Measurements from ENCODE around the gene DCLK1. TPM values are rescaled to one million over a fixed set of nuclear protein-coding genes. Genes with fewer than 3 reads are reported as not detected.

The DCLK1 gene
- total and polyA plus RNA-seq, 5 donors from 2014 or later = not detected

DNA sequence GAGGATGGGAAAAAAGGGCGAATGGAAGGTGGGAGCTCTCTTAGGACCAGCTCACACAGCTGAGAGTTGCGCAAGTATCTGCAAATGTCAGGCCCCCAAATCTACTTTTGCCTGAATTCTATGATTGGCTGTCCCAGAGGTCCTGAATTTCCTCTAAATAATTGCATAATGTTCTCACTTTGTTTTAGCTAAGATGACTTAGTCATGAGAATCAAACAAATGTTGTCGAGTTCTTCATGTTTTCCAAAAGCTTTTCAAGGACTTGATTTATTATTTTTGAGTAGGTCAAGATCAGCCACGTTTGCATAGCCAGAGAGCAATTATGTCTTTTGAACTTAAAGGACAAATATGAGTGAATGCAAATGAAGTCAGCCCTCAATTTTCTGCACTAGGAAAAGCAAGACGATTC is 408.1 kb downstream of the DCLK1 start:
- H3K27ac ChIP-seq (ENCODE audit: insufficient read depth, low read length, poor library complexity, severe bottlenecking) = no peak overlapping the region
- no peaks in the 10 kb centered on the region for H3K27me3 Mint-ChIP-seq
- H3K4me1 Mint-ChIP-seq = no peaks in the 10 kb centered on the region
- H3K36me3 Mint-ChIP-seq = no peaks in the 10 kb centered on the region
- no peak overlapping the region for H3K4me3 ChIP-seq (ENCODE audit: low read depth, low read length)
- no peak for ATAC-seq (ENCODE audit: low read depth in 2 of 2)
- H3K27me3 ChIP-seq (ENCODE audit: control insufficient read depth, insufficient read depth, low read length) = no peaks in the 10 kb centered on the region
- H3K4me3 Mint-ChIP-seq = no peak overlapping the region
- no peaks in the 10 kb centered on the region for H3K4me1 ChIP-seq (ENCODE audit: control insufficient read depth, insufficient read depth, low read length, poor library complexity, severe bottlenecking)
- H3K9me3 ChIP-seq (ENCODE audit: control insufficient read depth in 2 of 2, low read length in 2 of 2) = no peaks in the 10 kb centered on the region
- peak overlapping the region in 1 of 3 donors; percentile 62 for H3K27ac Mint-ChIP-seq
- peaks cover 0 to 1% (median 0%) of the 10 kb centered on the region in 7 donors for H3K9me3 Mint-ChIP-seq
- DNase-seq = no peak
- no peaks in the 10 kb centered on the region for H3K36me3 ChIP-seq (ENCODE audit: control insufficient read depth, insufficient read depth, low read length)

DNA sequence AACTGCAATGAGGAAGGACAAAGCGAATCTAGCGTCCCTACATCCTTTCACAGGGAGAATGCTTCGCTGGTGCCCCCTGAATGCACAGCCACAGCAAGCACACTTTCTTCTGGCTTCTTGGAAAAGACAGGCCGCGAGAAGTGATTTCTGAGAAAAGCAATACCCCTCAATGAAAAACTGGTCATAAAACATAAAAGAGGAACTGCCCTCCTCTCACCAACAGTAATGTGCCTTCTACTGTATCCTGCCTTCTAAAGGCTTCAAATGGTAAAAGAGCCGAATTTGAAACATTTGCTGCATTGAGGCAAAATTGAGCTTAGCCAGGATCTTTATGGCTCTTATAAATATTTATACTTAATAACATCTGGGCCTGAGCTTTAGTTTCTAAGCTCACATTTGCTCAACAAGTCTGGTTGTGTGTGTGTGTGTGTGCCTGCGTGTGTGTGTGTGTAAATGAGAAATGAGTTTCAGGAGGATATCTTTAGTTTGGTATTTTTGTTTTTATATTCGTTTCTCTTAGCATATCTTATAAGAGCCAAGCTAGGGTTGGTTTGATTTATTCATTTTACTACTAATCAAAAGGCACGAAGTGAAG is 408.6 kb downstream of the DCLK1 start:
- ATAC-seq (ENCODE audit: low read depth in 2 of 2) = no peak
- H3K9me3 ChIP-seq (ENCODE audit: control insufficient read depth in 2 of 2, low read length in 2 of 2) = no peaks in the 10 kb centered on the region
- no peaks in the 10 kb centered on the region for H3K4me1 ChIP-seq (ENCODE audit: control insufficient read depth, insufficient read depth, low read length, poor library complexity, severe bottlenecking)
- Mint-ChIP-seq H3K27me3 (no peaks in the 10 kb centered on the region), H3K27ac (peak overlapping the region in 1 of 3 donors; percentile 62), H3K9me3 (peaks cover 0 to 1% (median 0%) of the 10 kb centered on the region in 7 donors), H3K4me1 (no peaks in the 10 kb centered on the region), H3K4me3 (no peak overlapping the region), H3K36me3 (no peaks in the 10 kb centered on the region)
- H3K27me3 ChIP-seq (ENCODE audit: control insufficient read depth, insufficient read depth, low read length) = no peaks in the 10 kb centered on the region
- no peak overlapping the region for H3K4me3 ChIP-seq (ENCODE audit: low read depth, low read length)
- no peak for DNase-seq
- no peak overlapping the region for H3K27ac ChIP-seq (ENCODE audit: insufficient read depth, low read length, poor library complexity, severe bottlenecking)
- H3K36me3 ChIP-seq (ENCODE audit: control insufficient read depth, insufficient read depth, low read length) = no peaks in the 10 kb centered on the region

DNA sequence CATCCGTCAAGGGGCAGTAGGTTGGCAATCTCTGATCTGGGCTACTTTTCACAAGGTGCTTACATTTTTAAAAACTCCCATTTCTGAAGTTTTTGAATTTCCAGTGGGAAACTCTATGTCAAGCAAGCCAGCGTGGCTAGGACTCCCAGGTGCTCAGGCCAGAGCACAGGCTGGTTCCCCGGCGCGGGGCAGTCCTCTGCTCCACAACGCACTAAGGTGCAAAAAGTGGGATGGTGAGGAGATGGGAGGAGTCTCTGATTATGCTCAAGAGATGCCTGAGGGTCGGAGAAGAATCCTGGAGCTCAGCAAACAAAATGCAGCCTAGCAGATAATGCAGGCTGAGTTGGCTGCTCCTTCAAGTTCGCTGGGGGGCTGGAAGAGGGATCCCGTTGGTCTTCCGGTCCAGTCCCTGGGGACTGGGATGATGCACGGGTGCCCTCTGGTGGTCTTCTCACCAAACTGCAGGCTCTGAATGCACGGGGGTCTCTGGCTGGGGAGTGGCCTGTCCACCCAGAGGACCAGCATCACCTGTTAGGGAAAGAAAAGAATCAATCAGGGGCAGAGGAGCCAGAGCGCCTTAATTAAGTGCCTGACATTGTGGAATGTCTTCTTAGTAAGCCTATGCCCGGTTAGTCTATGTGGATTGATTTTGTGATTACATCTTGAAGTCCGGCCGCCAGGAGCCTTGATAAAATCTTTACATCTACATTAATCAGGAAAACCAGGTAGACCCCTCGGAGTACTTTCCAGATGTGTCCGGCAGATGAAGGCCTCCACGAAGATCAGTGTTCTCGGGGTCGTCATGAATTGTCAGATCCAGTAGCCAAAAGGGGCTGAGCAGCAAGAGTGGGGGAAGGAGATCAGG is 410.3 kb downstream of the DCLK1 start:
- Mint-ChIP-seq H3K27me3 (no peaks in the 10 kb centered on the region), H3K9me3 (peaks cover 0 to 1% (median 0%) of the 10 kb centered on the region in 7 donors), H3K4me3 (no peak overlapping the region), H3K27ac (no peak overlapping the region), H3K36me3 (no peaks in the 10 kb centered on the region), H3K4me1 (no peaks in the 10 kb centered on the region)
- no peak for ATAC-seq (ENCODE audit: low read depth in 2 of 2)
- Histone ChIP-seq H3K4me1 (ENCODE audit: control insufficient read depth, insufficient read depth, low read length, poor library complexity, severe bottlenecking) (no peaks in the 10 kb centered on the region), H3K36me3 (ENCODE audit: control insufficient read depth, insufficient read depth, low read length) (no peaks in the 10 kb centered on the region), H3K27ac (ENCODE audit: insufficient read depth, low read length, poor library complexity, severe bottlenecking) (no peak overlapping the region), H3K27me3 (ENCODE audit: control insufficient read depth, insufficient read depth, low read length) (no peaks in the 10 kb centered on the region), H3K9me3 (ENCODE audit: control insufficient read depth in 2 of 2, low read length in 2 of 2) (no peaks in the 10 kb centered on the region), H3K4me3 (ENCODE audit: low read depth, low read length) (no peak overlapping the region)
- DNase-seq = peak in 1 of 3 donors; percentile 25

DNA sequence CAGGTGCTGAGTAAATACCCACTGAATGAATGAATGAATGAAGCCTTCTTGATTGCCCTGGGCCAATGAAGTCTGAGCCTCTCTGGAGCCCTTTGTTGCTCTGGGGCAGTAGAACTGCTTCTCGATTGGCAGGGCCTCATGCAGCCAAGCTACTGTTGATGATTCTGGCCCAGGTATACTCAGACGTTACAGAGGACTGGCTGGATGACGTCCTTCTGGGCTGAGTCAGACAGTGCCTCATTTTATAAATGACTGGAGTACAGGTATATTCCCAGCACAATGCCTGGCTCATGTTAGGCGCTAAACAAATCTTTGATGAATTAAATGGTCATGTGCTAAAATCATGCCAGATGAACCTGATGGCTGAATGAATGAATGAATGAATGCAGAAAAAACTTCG is 410.9 kb downstream of the DCLK1 start:
- Mint-ChIP-seq H3K27ac (no peak overlapping the region), H3K9me3 (peaks cover 0 to 1% (median 0%) of the 10 kb centered on the region in 7 donors), H3K4me3 (no peak overlapping the region), H3K27me3 (no peaks in the 10 kb centered on the region), H3K4me1 (no peaks in the 10 kb centered on the region), H3K36me3 (no peaks in the 10 kb centered on the region)
- no peaks in the 10 kb centered on the region for H3K9me3 ChIP-seq (ENCODE audit: control insufficient read depth in 2 of 2, low read length in 2 of 2)
- H3K36me3 ChIP-seq (ENCODE audit: control insufficient read depth, insufficient read depth, low read length) = no peaks in the 10 kb centered on the region
- H3K4me3 ChIP-seq (ENCODE audit: low read depth, low read length) = no peak overlapping the region
- H3K27ac ChIP-seq (ENCODE audit: insufficient read depth, low read length, poor library complexity, severe bottlenecking) = no peak overlapping the region
- ATAC-seq (ENCODE audit: low read depth in 2 of 2) (no peak), DNase-seq (no peak)
- H3K27me3 ChIP-seq (ENCODE audit: control insufficient read depth, insufficient read depth, low read length) = no peaks in the 10 kb centered on the region
- no peaks in the 10 kb centered on the region for H3K4me1 ChIP-seq (ENCODE audit: control insufficient read depth, insufficient read depth, low read length, poor library complexity, severe bottlenecking)

Other genes with a start within 250 kb of the DCLK1 start
- gene SOHLH2, start 83.2 kb upstream of the DCLK1 start, total RNA-seq = not detected
- gene SOHLH2, start 83.2 kb upstream of the DCLK1 start, polyA plus RNA-seq = not detected
- gene CCDC169, start 166.4 kb upstream of the DCLK1 start, total RNA-seq = not detected
- not detected for gene CCDC169, start 166.4 kb upstream of the DCLK1 start, polyA plus RNA-seq
- gene SPART, start 215.0 kb upstream of the DCLK1 start, total RNA-seq = 6.7 TPM
- 10 to 100 TPM; 13.0 to 34.0 (median 27.0) TPM for gene SPART, start 215.0 kb upstream of the DCLK1 start, polyA plus RNA-seq